ENCODE measurements around the gene SLC29A3. TPM values are rescaled to one million over a fixed set of nuclear protein-coding genes. Genes with fewer than 3 reads are reported as not detected.

The SLC29A3 gene
- total and polyA plus RNA-seq, 7 donors: 2.3 to 6.2 (median 4.6) TPM

- Histone ChIP-seq H3K4me3 (no peak overlapping the region), H3K4me1 (peaks cover 0 to 26% (median 18%) of the 10 kb centered on the region in 4 donors), H3K36me3 (no peaks in the 10 kb centered on the region), H3K27me3 (peaks cover 18 to 45% (median 34%) of the 10 kb centered on the region in 3 donors), H3K27ac (no peak overlapping the region), H3K9me3 (no peaks in the 10 kb centered on the region)
- TF ChIP-seq EP300 (IDR thresholded peaks at IDR 0.05) (no peak), POLR2A (IDR thresholded peaks at IDR 0.05) (no peak)
- no peak for DNase-seq
- WGBS, 2 donors: 87 to 91% methylated on average over 4 of the region's 4 CpGs
- intact Hi-C loops (cut with DNase I): loop anchor here (2.0 to 5.0 kb wide), 5 partner anchors 78 to 417 kb away; partner anchors contain the start of gene SLC29A3
Measured at GRCh38 chr10:71395621-71396020, 76.6 kb downstream of the SLC29A3 start.

DNA sequence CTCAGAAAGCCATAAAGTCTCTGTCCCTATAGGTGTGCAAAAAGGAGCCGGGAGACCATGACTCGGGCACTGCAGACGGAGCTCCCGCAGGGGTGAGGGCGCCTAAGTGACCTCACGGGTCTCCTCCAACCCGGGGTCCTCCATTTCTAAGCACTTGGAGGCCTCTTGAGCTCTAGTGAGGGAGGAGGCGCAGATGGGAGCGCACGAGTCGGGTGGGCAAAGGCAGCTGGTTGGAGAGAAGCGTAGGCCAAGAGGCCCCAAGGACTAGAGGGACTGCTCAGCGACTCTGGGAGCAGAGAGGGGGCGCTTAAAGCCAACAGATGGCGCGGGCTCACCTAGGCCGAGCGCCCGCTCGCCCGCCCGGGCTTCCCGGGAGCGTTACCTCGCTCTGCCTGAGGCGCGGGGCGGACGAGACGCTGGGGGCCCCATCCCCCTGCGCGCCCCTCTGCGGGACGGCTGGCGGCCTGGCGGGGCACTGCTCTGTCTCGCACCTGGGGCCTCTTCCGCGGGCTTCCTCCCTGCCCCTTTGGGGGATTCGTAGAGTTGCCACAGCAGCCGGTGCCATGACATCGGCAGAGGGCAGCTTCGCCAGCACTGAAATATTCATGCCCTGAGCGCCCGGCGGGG, 77.1 kb downstream of the SLC29A3 start:
- 17% methylated on average over 46 of the region's 46 CpGs for WGBS, 2 donors
- Histone ChIP-seq H3K4me1 (peaks cover 0 to 26% (median 18%) of the 10 kb centered on the region in 4 donors), H3K27me3 (peaks cover 23 to 46% (median 38%) of the 10 kb centered on the region in 3 donors), H3K27ac (peak overlapping the region in 3 of 4 donors; percentile 19 to 79 (median 63)), H3K36me3 (no peaks in the 10 kb centered on the region), H3K9me3 (no peaks in the 10 kb centered on the region), H3K4me3 (peak overlapping the region; percentile 43 to 61 (median 52))
- no peak for TF ChIP-seq EP300 (IDR thresholded peaks at IDR 0.05)
- no peak for TF ChIP-seq POLR2A (IDR thresholded peaks at IDR 0.05)
- TF ChIP-seq CTCF (IDR thresholded peaks at IDR 0.05): peak; percentile 21 to 55 (median 38)
- no peak for TF ChIP-seq POLR2AphosphoS5 (IDR thresholded peaks at IDR 0.05)
- intact Hi-C loops (cut with DNase I): loop anchor here (2.0 to 5.0 kb wide), 5 partner anchors 79 to 416 kb away; partner anchors contain the start of gene SLC29A3
- DNase-seq: peak; percentile 75

DNA sequence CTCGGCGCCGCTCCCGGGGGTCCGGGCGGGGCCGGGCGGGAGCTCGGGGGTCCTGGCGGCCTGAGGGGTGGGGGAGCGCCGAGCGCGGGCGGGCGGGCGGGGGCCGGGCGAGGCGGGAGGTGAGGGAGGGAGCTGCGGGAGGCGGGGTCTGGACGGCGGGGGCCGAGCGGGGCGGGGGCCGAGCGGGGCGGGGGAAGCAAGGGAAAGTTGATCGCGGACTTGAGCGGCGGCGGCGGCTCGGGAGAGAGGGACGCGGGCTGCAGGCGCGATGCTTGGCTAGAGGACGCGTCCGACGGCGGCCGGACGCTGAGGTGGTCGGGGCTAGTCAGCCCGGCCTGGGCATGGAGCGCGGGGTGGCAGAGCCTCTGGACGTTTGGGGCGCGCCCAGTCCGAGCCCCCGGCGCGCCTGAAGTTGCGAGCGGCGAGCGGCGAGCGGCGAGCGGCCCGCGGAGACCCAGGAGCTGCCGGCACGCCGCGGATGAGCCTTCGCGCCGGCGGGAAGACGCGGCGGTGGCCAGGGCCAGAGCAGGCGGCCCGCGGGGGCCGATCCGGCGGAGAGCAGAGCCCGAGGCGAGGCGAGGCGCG, 77.7 kb downstream of the SLC29A3 start, which contains the start of gene CDH23:
TSS of gene CDH23 (plus strand) at position 210 of the 585 bp plus-strand sequence. CDS start 42,912 bp downstream, outside the sequence.
- H3K9me3 ChIP-seq: no peaks in the 10 kb centered on the region
- H3K36me3 ChIP-seq: no peaks in the 10 kb centered on the region
- TF ChIP-seq POLR2AphosphoS5 (IDR thresholded peaks at IDR 0.05) (no peak), POLR2A (IDR thresholded peaks at IDR 0.05) (no peak), EP300 (IDR thresholded peaks at IDR 0.05) (no peak), CTCF (IDR thresholded peaks at IDR 0.05) (no peak)
- H3K27ac ChIP-seq: peak within 1 kb of the TSS; percentile 2 to 79 (median 41)
- H3K4me1 ChIP-seq: peaks cover 0 to 26% (median 18%) of the 10 kb centered on the region in 4 donors
- intact Hi-C loops (cut with DNase I): loop anchor here (2.0 to 5.0 kb wide), 5 partner anchors 80 to 415 kb away; partner anchors contain the start of gene SLC29A3
- peak; percentile 70 for DNase-seq
- peaks cover 25 to 48% (median 44%) of the 10 kb centered on the region in 3 donors for H3K27me3 ChIP-seq
- peak within 1 kb of the TSS; percentile 43 to 61 (median 52) for H3K4me3 ChIP-seq
- 1% methylated on average over 91 of the region's 91 CpGs for WGBS, 2 donors

DNA sequence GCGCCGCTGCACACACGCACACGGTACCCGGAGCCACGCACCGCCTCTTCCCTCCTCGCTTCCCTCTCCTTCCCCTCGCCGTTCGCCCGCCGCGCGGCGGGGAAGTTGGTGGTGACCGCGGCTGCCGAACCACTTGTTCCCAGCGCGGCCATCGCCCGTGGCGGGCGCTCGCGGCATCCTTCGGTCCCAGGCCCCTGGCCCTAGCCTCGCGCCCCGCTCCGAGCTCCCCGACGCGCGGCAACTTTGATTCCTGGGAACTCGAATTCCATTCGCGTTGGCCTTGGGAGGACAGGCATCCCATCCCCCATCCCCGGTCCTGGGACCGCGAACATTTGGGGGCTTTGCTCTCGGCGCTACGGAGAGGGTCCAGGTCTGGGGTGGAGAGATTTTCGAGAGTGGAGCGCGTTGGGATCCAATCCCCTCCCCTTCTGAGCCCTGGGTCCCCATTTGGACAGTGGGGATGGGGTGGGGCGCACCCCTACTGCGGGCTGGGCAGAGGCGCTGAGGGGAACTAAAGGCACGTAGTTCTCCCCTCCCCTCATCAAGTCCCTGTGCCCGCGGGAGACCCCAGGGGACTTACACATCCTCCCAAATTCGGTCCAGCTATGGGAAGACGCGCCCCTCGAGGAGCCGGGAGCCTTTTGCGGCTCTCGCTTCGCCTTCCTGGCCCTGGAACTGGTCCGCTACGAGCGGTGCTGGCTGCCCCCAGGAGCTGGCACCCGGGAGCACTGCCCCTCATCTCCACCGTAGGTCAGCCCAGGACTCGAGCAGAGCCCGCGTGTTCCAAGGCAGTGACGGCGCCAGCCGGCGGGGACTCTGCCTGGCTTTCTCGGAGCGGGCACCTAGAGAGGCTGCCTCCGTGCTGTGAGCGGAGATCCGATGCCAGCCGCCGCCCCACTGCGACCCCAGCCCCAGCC, 78.5 kb downstream of the SLC29A3 start:
- H3K4me1 ChIP-seq: peaks cover 0 to 26% (median 18%) of the 10 kb centered on the region in 4 donors
- peak overlapping the region; percentile 43 to 61 (median 52) for H3K4me3 ChIP-seq
- intact Hi-C loops (cut with DNase I): loop anchor here (2.0 to 5.0 kb wide), 5 partner anchors 80 to 415 kb away; partner anchors contain the start of gene SLC29A3
- DNase-seq: no peak
- TF ChIP-seq POLR2A (IDR thresholded peaks at IDR 0.05): no peak
- no peak for TF ChIP-seq POLR2AphosphoS5 (IDR thresholded peaks at IDR 0.05)
- no peak for TF ChIP-seq EP300 (IDR thresholded peaks at IDR 0.05)
- no peak for TF ChIP-seq CTCF (IDR thresholded peaks at IDR 0.05)
- WGBS, 2 donors: 2 to 3% methylated on average over 82 of the region's 82 CpGs
- peak overlapping the region in 3 of 4 donors; percentile 2 to 79 (median 34) for H3K27ac ChIP-seq
- no peaks in the 10 kb centered on the region for H3K9me3 ChIP-seq
- H3K36me3 ChIP-seq: no peaks in the 10 kb centered on the region
- peaks cover 25 to 56% (median 49%) of the 10 kb centered on the region in 3 donors for H3K27me3 ChIP-seq
